ENCODE measurements around the gene SSBP3.

SSBP3 gene

DNA sequence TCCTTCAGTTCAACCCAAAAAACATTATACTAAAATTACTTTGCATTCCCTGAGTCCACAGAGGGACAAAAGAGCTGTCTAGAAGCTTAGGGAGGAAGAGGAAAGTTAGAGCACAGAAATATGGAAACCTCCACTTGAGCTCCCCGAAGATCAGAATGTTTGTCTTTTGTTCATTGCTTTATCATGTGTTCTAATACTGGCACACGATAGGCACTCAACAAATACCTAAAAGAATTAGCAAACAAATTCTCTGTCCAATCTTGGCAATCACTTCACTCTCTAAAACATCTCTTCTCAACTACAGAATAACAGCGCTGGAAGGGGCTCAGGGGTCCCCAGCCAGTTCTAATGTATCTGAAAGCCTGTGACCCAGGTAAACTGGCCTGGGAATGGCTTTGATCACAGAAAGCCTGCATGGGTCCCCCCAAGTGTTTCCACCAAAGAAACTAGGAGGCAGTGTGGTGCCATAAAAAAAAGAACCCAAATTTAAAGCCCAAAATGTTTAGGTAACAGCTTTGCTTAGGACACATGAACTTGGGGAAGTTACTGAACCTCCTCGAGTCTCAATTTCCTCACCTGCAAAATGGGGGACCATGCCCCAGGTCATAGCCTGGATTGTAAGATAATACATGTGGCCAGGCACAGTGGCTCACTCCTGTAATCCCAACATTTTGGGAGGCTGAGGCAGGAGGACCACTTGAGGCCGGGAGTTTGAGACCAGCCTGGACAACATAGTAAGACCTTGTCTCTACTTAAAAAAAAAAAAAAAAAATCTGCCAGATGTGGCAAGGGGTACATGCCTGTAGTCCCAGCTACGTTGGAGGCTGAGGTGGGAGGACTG, 45.8 kb downstream of the SSBP3 start:
- DNase-seq (ENCODE audit: low spot score), result peak; percentile 37
- TF ChIP-seq, protein P1, sequence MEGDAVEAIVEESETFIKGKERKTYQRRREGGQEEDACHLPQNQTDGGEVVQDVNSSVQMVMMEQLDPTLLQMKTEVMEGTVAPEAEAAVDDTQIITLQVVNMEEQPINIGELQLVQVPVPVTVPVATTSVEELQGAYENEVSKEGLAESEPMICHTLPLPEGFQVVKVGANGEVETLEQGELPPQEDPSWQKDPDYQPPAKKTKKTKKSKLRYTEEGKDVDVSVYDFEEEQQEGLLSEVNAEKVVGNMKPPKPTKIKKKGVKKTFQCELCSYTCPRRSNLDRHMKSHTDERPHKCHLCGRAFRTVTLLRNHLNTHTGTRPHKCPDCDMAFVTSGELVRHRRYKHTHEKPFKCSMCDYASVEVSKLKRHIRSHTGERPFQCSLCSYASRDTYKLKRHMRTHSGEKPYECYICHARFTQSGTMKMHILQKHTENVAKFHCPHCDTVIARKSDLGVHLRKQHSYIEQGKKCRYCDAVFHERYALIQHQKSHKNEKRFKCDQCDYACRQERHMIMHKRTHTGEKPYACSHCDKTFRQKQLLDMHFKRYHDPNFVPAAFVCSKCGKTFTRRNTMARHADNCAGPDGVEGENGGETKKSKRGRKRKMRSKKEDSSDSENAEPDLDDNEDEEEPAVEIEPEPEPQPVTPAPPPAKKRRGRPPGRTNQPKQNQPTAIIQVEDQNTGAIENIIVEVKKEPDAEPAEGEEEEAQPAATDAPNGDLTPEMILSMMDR (IDR thresholded peaks at IDR 0.05; ENCODE audit: extremely low read depth, missing control alignments), result no peak

DNA sequence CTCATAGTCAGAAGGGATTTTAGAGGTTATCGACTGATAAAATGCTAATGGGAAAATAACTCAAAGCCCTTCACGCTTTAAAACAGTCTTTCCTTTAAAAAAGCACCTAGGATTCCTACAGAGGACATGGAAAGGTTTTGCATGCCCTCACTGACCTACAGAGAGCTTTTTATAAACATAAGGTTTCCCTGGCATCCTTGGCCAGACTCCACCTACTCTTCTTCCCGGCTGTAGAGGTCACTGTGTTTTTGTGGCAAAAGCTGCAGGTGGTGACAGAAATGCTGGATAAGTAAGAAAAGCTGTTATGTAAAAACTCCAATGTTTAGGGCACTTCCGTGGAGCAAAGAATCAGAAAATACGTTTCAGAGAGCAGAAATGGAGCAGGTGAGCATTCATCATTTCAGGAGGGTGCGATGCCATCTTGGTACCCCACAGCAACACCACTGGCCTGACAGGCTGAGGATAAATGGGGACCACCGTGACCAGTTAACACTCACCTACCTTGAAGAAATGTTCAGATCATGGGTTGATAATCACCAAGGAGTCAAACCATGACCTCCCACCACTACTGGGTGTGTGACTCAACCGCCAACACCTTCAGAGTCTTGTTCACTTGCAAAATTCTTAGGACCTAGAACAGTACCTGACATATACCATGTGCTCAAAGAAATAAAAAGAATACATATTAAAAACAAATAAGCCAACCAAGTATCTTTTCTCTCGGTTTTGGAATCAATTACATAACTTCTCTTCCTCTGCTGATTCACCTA, 46.6 kb downstream of the SSBP3 start:
- no peak for DNase-seq (ENCODE audit: low spot score)
- TF ChIP-seq, protein P1 (IDR thresholded peaks at IDR 0.05; ENCODE audit: extremely low read depth, missing control alignments), result no peak

DNA sequence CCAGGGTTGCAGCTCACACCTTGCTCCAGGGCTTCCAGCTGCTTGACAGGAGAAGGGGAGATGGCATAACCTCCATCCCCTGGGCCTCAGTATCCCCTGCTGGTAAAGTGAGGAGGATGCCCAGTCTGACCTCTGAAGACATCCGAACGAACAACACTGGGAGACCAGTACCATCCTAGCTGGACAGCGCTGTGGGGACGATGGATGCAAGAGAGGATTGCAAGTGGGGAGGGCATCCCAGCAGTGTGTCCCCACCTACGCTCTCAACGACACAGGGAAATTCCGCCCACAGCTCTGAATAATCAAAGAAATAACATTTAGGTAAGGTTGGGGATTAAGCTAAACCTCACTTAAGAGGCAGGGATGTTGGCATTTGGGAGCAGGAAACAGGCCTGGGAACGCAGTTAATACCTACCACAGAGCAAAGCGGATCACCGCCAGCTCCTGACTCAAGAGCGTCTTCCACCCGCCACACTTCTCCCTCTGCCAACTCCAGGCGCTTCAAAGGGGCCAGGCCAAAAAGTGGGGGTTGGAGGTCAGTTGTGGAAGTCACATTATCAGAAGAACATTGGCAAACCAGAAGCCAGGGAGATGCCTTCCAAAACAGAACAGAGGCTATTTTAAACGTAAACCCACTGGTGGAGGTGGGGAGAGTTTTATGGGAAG, 47.6 kb downstream of the SSBP3 start:
- DNase-seq (ENCODE audit: low spot score), result no peak
- TF ChIP-seq, protein P1 (IDR thresholded peaks at IDR 0.05; ENCODE audit: extremely low read depth, missing control alignments), result no peak

DNA sequence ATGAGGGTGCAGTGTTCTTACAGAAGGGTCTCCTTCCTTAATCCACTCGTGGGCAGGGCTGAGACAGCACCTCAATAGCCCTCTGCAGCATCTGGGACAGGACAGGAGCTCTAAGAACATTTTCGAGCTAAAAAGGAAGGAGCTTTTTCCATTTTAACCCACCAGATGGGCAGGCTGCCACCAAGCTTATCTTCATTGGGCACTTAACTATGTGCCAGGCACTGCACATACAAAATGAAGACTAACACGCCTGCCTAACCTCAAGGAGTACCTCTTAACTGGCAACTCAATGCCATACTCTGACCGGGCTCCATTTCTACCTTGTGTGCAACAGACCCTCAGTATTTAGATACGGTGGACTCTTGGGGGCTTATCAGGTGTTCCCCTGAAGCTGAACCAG, 48.2 kb downstream of the SSBP3 start:
- TF ChIP-seq, protein P1 (IDR thresholded peaks at IDR 0.05; ENCODE audit: extremely low read depth, missing control alignments), result no peak
- no peak for DNase-seq (ENCODE audit: low spot score)

DNA sequence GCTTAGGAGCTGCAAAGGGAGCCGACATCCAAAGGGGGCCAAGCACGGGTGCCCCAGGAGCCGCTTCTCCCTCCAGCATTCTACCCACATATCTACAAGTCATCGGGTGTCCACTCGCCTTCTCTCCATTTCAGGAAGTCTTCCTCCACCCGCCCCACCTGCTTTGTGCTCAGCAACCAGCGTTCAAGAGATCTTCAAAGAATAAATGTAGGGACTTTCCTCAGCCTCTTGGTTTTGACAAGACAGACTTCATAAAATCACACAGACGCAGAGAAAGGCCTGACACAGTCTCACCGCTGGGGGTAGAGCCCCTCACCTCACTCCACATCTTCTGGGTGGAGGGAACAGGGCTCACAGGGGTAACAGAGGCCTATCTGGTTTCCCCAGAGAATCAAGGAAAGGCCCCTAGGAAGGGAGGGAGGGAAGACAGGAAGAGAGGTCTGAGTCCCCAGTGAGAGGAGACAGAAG, 49.5 kb downstream of the SSBP3 start:
- DNase-seq (ENCODE audit: low spot score), result peak; percentile 56
- TF ChIP-seq, protein P1 (IDR thresholded peaks at IDR 0.05; ENCODE audit: extremely low read depth, missing control alignments), result no peak

DNA sequence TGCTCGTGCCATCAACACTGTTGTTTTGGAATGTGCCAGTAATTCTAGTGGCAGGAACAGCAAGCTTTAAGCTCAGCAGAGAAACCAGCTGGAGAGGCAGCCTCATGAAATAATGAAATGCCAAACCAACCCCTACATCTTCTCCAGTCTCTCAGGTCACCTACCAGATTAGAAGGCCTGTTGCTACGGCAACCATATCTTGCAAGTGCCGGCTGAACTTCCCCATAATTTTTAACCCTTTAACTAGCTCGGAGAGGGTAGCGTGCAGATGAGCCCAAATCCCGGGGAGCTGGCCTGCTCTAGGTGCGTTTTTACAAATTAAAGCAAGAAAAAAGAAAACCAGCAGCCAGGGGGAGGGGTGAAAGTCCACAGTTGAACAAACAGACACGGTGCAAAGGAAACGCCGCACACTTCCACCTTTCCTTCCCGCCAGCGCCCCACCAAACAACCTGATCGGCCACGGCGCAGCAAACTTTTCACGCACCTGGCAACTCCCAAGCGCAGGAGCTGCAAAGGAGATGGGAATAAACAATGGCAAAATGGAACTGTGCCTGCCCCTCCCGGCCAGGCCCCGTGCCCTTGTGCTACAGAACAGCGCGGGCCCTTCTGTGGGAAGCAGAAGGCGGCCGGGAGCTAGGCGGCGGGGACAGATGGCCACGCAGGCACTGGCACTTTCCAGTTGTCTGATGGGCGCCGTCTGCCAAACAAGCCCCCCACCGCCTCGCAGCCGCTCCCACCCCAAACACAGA, 50.1 kb downstream of the SSBP3 start:
- TF ChIP-seq, protein P1 (IDR thresholded peaks at IDR 0.05; ENCODE audit: extremely low read depth, missing control alignments), result no peak
- DNase-seq (ENCODE audit: low spot score), result peak; percentile 45
